DOHH2 (cell line): ENCODE data around the gene NEUROG1.
A peak's percentile ranks its signal among the peaks of the same experiment; 100 is the strongest.

Experiments used
- H3F3A ChIP-seq: fragments of 200-600 bp; sonication (generic), shearing (Covaris generic); 2 replicates; pipeline ENCODE4 v1.6.0; 2016; ENCODE audit warnings: antibody characterized with exemption, mild to moderate bottlenecking; ENCODE audit not compliant: control insufficient read depth, insufficient read depth
- H3K27ac ChIP-seq: fragments of 200-600 bp; sonication (generic); 2 replicates; pipeline ENCODE4 v1.5.1; 2014; ENCODE audit warnings: low read depth, mild to moderate bottlenecking, low read length, moderate library complexity
- H3K27me3 ChIP-seq: fragments of 200-600 bp; sonication (generic); 2 replicates; pipeline ENCODE4 v1.6.1; 2014; ENCODE audit warnings: mild to moderate bottlenecking, low read length, mixed read lengths; ENCODE audit not compliant: control insufficient read depth
- H3K36me3 ChIP-seq: fragments of 200-600 bp; sonication (generic); 2 replicates; pipeline ENCODE4 v1.6.1; 2014; ENCODE audit warnings: mild to moderate bottlenecking, low read length, moderate library complexity, mixed read lengths; ENCODE audit not compliant: control insufficient read depth
- H3K4me1 ChIP-seq: fragments of 200-600 bp; sonication (generic); 2 replicates; pipeline ENCODE4 v1.6.1; 2014; ENCODE audit warnings: mild to moderate bottlenecking, low read length, mixed read lengths; ENCODE audit not compliant: control insufficient read depth
- H3K4me2 ChIP-seq: fragments of 200-600 bp; sonication (generic); 2 replicates; pipeline ENCODE4 v1.6.0; 2014; ENCODE audit warnings: mild to moderate bottlenecking, low read length, moderate library complexity
- H3K4me3 ChIP-seq: fragments of 200-600 bp; sonication (generic); 2 replicates; pipeline ENCODE4 v1.5.1; 2014; ENCODE audit warnings: mild to moderate bottlenecking, low read length, mixed read lengths
- H3K79me2 ChIP-seq: fragments of 200-600 bp; sonication (generic); 2 replicates; pipeline ENCODE4 v1.6.1; 2014; ENCODE audit warnings: mild to moderate bottlenecking, low read length, mixed read lengths; ENCODE audit not compliant: control insufficient read depth
- H3K9me2 ChIP-seq: fragments of 200-600 bp; sonication (generic); replicated peaks from 2 replicates; pipeline ENCODE4 v1.6.1; 2014; ENCODE audit warnings: mild to moderate bottlenecking, low read length, mixed read lengths; ENCODE audit not compliant: control insufficient read depth
- H3K9me3 ChIP-seq: fragments of 200-600 bp; sonication (generic); 2 replicates; pipeline ENCODE4 v1.6.1; 2014; ENCODE audit warnings: antibody characterized with exemption, low read length, mixed read lengths; ENCODE audit not compliant: control insufficient read depth, insufficient read depth
- H4K20me1 ChIP-seq: fragments of 200-600 bp; sonication (generic); 2 replicates; pipeline ENCODE4 v1.6.0; 2014; ENCODE audit warnings: low read depth, mild to moderate bottlenecking, antibody characterized with exemption, low read length, moderate library complexity; ENCODE audit not compliant: control insufficient read depth, insufficient read depth
- CTCF ChIP-seq: fragments of 200-600 bp; sonication (generic); IDR thresholded peaks from one replicate; pipeline ENCODE4 v1.5.1; 2014; ENCODE audit warnings: antibody characterized with exemption, mild to moderate bottlenecking, low read depth, low read length; ENCODE audit not compliant: poor library complexity, severe bottlenecking
- EZH2phosphoT487 ChIP-seq: fragments of 200-600 bp; sonication (generic); IDR thresholded peaks from 2 replicates; pipeline ENCODE4 v1.6.1; 2017; ENCODE audit warnings: borderline replicate concordance, mild to moderate bottlenecking, antibody characterized with exemption, low read length, moderate library complexity, mixed read lengths

Gene NEUROG1

GRCh38 chr5:135567661-135568060 is 31.9 kb upstream of the NEUROG1 start:
- H3K36me3 ChIP-seq, result no peaks in the 10 kb centered on the region
- no peak overlapping the region for H3K4me3 ChIP-seq
- H3F3A ChIP-seq, result no peaks in the 10 kb centered on the region
- H3K27me3 ChIP-seq, result peaks cover 8% of the 10 kb centered on the region
- H3K4me1 ChIP-seq, result no peaks in the 10 kb centered on the region
- TF ChIP-seq CTCF (no peak), EZH2phosphoT487 (no peak)
- H4K20me1 ChIP-seq, result no peaks in the 10 kb centered on the region
- no peaks in the 10 kb centered on the region for H3K9me2 ChIP-seq
- H3K27ac ChIP-seq, result no peak overlapping the region
- H3K79me2 ChIP-seq, result no peaks in the 10 kb centered on the region
- no peaks in the 10 kb centered on the region for H3K9me3 ChIP-seq
- no peak overlapping the region for H3K4me2 ChIP-seq

GRCh38 chr5:135566422-135567400 is 30.9 kb upstream of the NEUROG1 start:
- Histone ChIP-seq H4K20me1 (no peaks in the 10 kb centered on the region), H3K4me1 (no peaks in the 10 kb centered on the region), H3K9me2 (no peaks in the 10 kb centered on the region), H3K4me2 (no peak overlapping the region), H3K27ac (no peak overlapping the region), H3F3A (no peaks in the 10 kb centered on the region), H3K79me2 (no peaks in the 10 kb centered on the region), H3K27me3 (peaks cover 12% of the 10 kb centered on the region), H3K4me3 (no peak overlapping the region), H3K9me3 (no peaks in the 10 kb centered on the region), H3K36me3 (no peaks in the 10 kb centered on the region)
- no peak for TF ChIP-seq CTCF

GRCh38 chr5:135565725-135566421 is 30.1 kb upstream of the NEUROG1 start:
- TF ChIP-seq CTCF (peak; percentile 94), EZH2phosphoT487 (no peak)
- Histone ChIP-seq H3K4me3 (no peak overlapping the region), H3K27me3 (peaks cover 12% of the 10 kb centered on the region), H3K9me2 (no peaks in the 10 kb centered on the region), H3K4me1 (peaks cover 3% of the 10 kb centered on the region; the same call in 1 of the 2 replicates), H3K79me2 (no peaks in the 10 kb centered on the region), H3K4me2 (no peak overlapping the region), H3F3A (no peaks in the 10 kb centered on the region), H3K27ac (no peak overlapping the region), H4K20me1 (no peaks in the 10 kb centered on the region), H3K9me3 (no peaks in the 10 kb centered on the region), H3K36me3 (no peaks in the 10 kb centered on the region)
